ENCODE results near the gene SNX6. TPM values are rescaled to one million over a fixed set of nuclear protein-coding genes. Genes with fewer than 3 reads are reported as not detected.
"Not testable (repeated sequence)": the region's sequence is repeated elsewhere in the genome, so short reads cannot be mapped to it uniquely, and the experiment has no call there.

The SNX6 gene
- polyA plus RNA-seq, 4 donors = 91.8 to 140 (median 114) TPM

- DNase-seq (ENCODE audit: low read depth in 4 of 4, low spot score in 2 of 4) = no peak
These were observed 92.8 kb downstream of the SNX6 start for GRCh38 chr14:34536951-34537676.

- no peak for DNase-seq (ENCODE audit: low read depth in 4 of 4, low spot score in 2 of 4)
These were observed 102.4 kb downstream of the SNX6 start for GRCh38 chr14:34527591-34527990.

GRCh38 chr14:34524216-34524615 lies 105.7 kb downstream of the SNX6 start:
- not testable (repeated sequence) for DNase-seq (ENCODE audit: low read depth in 4 of 4, low spot score in 2 of 4)

- no peak for DNase-seq (ENCODE audit: low read depth in 4 of 4, low spot score in 2 of 4)
These were observed 107.5 kb downstream of the SNX6 start for GRCh38 chr14:34522496-34522895.

GRCh38 chr14:34521071-34521470 lies 108.9 kb downstream of the SNX6 start:
- not testable (repeated sequence) for DNase-seq (ENCODE audit: low read depth in 4 of 4, low spot score in 2 of 4)

- DNase-seq (ENCODE audit: low read depth in 4 of 4, low spot score in 2 of 4) = not testable (repeated sequence)
These were observed 109.5 kb downstream of the SNX6 start for GRCh38 chr14:34520304-34520970.

Other genes with a start within 250 kb of the SNX6 start
- gene SPTSSA, start 167.9 kb downstream of the SNX6 start, polyA plus RNA-seq (ENCODE audit: insufficient read length in 4 of 4) = 10 to 100 TPM; 25.1 to 35.5 (median 34.3) TPM
- 10 to 100 TPM; 63.2 to 83.0 (median 68.3) TPM for gene EAPP, start 90.4 kb downstream of the SNX6 start, polyA plus RNA-seq (ENCODE audit: insufficient read length in 4 of 4)
- gene CFL2, start 84.4 kb upstream of the SNX6 start, polyA plus RNA-seq (ENCODE audit: insufficient read length in 4 of 4) = 10 to 100 TPM; 54.9 to 73.9 (median 64.9) TPM
- 10 to 100 TPM; 24.8 to 36.0 (median 28.1) TPM for gene BAZ1A, start 245.2 kb upstream of the SNX6 start, polyA plus RNA-seq (ENCODE audit: insufficient read length in 4 of 4)